Inflammatory macrophage (primary cell): ENCODE data around the gene CWC22.
"Not testable (repeated sequence)": the region's sequence is repeated elsewhere in the genome, so short reads cannot be mapped to it uniquely, and the experiment has no call there.

Experiments
- DNase-seq, 2 donors: peaks; one replicate each; pipeline ENCODE4 v3.0.0-alpha.2; 2020 to 2022
- total RNA-seq, 18 experiments: gene quantifications; one replicate each; lab custom pipeline; 2026; ENCODE audit warnings: mixed read lengths in 6 of 18, inconsistent platforms in 2 of 18; lab: John Stamatoyannopoulos, UW

The CWC22 gene
- total RNA-seq: 11.5 to 32.8 (median 22.9) reads per million in 18 experiments

DNA sequence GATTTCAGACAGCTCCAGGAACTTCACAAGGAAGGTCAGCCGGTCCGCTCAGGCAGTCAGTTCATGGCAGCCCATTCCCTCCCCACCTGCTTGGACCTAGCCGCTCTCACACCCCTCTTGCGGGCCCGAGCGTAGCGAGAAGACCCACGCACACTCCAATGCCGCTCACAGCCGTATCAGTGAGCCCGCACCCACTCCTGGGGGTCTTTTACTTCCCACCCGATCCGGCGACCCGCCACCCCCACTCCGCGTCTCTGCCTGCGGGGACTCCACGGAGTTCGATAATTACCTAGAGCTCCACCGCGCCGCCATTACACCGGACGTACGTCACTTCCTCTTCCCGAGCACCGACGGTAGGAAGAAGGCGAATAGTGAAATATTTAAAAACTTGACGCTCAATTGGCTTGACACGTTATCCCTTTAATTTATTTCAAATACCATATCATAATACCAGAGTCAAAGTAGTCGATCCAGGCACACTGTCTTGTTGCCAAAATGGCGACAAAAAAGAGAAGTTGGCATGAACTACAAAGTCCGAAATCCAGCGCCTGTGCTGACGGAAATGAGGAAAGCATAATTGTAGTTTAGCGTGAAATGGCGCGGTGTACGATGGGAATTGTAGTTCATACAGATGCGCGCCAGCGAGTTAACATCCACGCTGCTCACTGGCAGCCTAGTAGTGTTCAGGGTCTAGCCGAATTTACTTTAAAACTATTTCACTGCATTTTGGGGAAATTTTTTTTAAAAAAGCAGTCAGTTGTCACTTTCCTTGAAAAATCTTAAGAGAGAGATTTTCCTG lies at the start of gene CWC22:
Gene CWC22, minus strand, starts transcription at position 517 of the 799 bp plus-strand sequence. CDS start 13,956 bp downstream, outside the sequence.
- peak; percentile 92 to 94 for DNase-seq

DNA sequence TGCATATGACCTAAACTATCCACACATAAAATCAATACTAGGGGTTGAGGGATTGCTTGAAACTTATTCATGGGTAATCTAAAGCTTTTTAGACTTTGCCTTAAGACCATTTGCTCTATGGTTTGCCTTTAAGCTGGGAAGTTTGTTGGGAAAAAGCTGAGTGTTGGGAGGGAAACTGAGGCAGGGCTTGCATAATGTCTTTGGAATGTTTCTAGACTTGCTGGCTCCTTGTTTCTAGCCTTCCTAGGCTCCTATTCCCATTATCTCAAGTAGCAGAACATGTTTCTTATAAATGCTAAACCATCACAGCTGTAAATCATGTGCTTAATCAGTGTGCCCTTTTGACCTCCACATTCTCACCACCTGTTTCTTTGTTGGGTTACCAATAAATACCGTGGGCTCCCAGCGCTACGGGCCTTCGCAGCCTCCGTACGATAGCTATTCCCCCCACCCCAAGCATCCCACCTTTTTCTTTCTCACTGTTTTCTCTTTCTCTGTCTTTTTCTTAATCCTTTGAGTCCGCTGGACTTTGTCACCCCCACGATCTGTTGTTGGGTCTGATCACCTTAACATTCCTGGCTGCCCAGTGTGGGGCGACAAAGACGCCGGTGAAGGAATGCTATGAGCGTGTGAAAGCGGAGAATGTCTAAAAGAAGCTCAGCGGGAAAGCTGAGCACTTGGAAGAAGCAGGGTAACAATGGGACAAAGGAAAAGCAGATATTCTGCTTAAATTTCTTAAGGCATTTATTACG lies 49.4 kb upstream of the CWC22 start:
- DNase-seq: no peak

DNA sequence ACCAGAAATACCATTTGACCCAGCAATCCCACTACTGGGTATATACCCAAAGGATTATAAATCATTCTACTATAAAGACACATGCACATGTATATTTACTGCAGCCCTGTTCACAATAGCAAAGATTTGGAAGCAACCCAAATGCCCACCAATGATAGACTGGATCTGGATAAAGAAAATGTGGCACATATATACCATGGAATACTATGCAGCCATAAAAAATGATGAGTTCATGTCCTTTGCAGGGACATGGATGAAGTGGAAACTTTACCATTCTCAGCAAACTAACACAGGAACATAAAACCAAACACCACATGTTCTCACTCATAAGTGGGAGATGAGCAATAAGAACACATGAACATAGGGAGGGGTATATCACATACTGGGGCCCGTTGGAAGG lies 47.5 kb upstream of the CWC22 start:
- not testable (repeated sequence) for DNase-seq

DNA sequence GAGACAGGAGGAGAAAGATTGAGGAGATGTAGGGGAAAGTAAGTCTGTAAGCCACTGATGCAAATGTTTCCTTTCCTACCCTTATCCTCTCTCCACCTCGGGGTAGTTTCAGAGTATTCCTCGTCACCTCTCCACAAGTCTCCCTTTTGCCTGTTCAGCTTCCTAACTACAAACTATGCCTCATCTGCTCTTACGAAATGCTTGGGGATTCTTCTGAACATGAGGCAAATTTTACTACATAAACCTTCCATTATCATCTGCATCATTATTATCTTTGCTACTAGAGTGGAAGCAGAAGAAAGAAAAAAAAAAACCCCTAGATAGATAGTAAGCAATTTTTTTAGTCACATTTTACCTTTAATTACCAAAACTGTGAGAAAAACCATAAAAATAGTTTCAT lies 43.1 kb upstream of the CWC22 start:
- no peak for DNase-seq

DNA sequence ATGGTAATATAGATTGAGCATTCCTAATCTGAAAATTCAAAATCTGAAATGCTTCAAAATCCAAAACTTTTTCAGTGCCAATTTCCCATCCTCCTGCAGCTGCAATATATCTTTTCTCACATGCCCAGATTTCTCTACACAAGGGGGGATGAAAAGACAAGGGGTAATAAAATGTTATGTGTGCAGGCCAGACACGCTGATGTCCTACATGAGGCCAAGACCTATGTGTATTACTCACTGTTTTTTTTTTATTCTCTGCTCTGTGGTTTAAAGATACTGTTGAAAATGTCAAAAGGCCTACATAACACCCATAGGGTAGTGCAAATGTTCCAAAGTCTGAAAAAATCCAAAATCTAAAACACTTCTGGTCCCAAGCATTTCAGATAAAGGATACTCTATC lies 41.2 kb upstream of the CWC22 start:
- DNase-seq: no peak

DNA sequence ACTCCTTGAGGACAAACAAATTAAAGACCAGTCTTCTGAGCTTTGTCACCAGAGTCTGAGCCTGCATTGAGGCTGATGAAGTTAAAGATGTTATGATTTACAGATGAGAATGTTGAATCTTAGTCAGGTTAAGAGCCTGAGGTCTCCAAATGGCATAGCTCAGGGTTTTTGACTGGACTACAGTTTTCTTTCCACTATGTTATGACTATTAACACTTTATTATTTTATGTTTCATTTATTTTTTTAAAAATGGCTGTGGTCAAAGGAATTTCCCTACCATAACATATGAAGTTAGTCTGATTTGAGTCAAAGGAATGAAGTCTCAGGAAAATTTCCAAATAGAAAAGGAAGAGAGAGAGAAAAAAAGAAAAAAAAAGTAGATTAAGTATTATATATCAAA lies 39.7 kb upstream of the CWC22 start:
- no peak for DNase-seq

GRCh38 chr2:180046202-180046601 lies 39.1 kb upstream of the CWC22 start:
- no peak for DNase-seq

- no peak for DNase-seq
Observed at GRCh38 chr2:180040146-180040925, 33.2 kb upstream of the CWC22 start.

GRCh38 chr2:180038997-180039396 lies 31.9 kb upstream of the CWC22 start:
- no peak for DNase-seq

DNA sequence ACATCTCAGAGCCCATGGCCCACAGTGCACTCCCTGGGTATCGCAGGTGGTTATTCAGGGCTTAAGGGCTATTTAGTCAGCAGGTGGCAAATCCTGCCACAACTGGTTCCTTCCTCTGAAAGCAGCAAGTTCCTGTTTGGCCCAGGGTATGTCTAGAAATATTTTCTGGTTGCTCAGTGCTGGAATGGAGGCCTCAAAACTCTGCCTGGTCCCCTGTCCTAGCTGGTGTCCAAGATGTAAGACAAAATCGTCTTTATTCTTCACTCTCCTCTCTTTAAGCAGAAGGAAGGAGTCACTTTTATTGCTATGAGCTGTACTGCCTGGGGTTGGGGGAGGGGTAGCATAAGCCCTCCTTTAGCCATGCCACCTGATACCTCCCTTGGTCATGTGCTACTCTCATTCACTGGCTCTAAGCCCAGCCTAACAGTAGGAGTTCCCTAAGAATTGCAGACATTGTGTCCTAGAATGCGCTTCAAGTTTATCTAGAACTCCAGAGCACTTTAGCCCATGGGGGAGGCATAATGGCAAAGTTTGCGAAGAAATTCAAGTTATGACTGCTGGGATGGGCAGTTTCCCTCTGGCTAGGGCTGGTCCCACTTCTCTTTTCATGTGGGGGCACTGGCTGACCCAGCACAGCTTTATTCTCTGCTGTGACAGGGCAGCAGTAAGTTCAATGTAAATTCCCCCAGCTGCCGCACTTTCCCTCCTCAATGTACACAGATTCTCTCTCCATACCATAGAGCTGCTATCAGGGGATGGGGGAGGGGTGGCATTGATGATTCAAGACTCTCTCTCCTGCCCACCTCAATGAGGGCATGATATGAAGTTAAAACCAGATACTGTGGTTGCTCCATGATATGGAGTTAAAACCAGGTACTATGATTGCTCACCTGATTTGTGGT lies 27.1 kb upstream of the CWC22 start:
- DNase-seq: no peak

GRCh38 chr2:180029575-180029974 lies 22.5 kb upstream of the CWC22 start:
- no peak for DNase-seq

- DNase-seq: no peak
Observed at GRCh38 chr2:180021850-180022249, 14.8 kb upstream of the CWC22 start.

- no peak for DNase-seq
Observed at GRCh38 chr2:180017784-180018183, 10.7 kb upstream of the CWC22 start.

DNA sequence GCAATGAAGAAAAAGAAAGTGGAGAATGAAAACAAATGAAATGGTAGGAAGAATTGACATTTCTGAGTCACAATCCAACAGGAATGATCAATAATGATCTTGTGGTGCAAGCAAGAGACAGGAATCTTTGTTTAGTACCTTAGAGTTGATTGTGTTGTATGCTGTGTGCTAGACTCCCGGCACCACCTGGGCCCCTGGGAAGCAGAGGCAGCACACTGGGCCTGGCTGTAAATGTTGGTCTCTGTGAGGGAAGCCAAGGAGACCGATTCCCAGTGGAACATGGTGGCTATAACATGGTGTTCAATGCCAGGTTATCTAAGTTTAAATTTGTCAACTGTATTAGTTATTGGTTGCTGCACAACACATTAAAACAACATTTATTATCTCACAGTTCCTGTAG lies 9.8 kb upstream of the CWC22 start:
- DNase-seq: no peak

DNA sequence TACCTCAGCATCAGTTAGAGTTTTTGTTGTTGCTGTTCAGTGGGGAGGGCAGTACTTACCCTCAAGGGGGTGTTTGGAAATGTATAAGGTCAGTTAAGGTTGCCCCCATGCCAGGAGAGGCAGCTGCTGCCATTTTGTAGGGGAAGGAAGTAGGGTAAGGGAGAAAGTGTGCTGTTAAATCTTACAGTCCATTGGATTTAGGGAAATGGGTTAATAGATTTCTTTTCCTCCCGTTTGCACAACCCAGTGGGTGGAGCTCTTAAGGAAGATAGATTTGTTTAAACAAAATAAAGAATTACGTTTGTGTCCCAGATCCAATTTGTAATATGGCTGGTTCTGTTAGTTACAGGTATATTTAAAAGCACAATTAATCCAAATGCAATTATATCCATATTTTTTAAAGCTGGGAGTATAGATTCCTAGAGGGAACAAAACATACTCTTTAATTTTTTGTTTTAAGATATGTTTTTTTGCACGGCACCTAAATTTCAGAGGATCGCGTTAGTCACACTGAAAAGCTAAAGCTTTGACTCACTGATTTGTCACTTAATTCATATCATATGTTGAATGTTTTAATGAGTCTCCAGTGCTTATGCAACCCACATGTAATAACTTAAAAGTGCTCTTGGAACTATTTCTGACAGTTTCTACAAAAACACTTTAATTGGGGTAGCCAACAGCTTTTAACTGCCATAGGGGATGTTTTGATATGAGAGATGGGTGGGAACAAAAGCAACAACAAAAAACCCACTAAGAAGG lies 9.0 kb upstream of the CWC22 start:
- no peak for DNase-seq

DNA sequence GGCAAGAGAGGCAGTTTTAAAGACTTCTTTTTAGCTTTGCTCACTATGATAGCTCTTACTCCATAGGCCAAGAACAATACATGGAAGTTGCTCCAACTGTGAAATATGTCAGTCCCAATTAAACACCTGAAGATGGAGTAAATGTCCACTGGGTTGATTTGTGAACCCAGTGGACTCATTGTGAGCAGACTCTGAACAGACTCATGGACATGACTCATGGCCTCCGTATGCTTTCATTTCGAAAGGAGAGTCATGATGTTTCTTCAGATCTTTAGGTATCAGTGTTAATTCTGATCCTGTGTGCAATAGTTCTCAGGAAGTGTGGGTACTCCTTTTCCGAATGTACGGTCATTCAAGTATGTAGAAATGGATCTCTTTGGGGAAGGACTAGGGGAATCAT lies 5.4 kb upstream of the CWC22 start:
- no peak for DNase-seq

DNA sequence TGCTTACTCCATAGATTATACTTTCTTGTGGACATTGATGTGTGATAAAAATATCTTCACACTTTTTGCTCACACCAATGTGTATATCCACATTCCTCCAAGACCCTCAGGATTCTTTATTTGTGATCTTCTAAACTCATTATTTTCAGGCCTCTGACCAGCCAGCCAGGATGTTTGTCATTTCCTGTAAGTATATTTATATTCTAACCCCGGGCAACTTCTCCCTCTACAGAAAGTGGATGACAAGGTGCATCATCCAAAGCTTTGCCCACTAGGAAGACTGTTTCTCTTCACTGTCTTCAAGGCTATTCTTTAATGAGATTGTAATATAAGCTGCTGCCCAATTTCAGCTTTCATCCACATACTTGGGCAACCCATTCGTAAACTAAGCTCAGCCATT lies 3.6 kb upstream of the CWC22 start:
- DNase-seq: no peak

DNA sequence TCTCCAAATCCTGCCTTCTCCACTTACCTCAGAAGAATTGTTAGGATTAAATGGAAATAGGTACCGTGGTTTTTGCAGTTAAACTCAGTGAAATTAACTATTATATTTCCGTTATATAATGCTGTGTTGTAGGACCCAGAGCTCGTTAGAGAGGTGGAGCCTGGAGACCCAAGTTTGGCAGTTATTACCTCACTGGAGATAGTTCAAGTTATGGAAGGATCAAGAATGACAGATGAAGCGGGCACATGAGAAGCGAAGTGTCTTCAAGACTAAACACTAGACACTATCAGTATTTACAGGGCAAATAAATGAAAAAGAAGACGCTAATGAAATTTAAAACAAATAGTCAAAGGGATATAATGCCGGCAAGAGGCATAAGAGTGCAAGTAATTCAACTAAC lies 866 bp downstream of the CWC22 start:
- DNase-seq: no peak

DNA sequence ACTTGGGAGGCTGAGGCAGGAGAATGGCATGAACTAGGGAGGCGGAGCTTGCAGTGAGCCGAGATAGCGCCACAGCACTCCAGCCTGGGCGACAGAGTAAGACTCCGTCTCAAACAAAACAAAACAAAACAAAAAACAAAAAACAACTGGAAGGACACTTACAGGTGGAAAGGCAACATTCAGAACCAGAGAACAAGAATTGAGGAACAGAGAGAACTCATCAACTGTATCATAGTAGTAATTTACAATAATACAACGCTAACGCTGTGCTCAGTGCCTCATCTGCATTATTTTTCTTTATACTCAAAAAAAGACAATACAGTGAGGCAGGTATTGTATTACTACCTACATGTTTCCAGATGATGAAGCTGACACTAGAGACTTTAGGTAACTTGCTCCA lies 1.6 kb downstream of the CWC22 start:
- DNase-seq: not testable (repeated sequence)

GRCh38 chr2:180004731-180005130 lies 2.4 kb downstream of the CWC22 start:
- no peak for DNase-seq

GRCh38 chr2:180003559-180003958 lies 3.5 kb downstream of the CWC22 start:
- no peak for DNase-seq
